ENCODE data around the gene DCBLD2. TPM values are rescaled to one million over a fixed set of nuclear protein-coding genes. Genes with fewer than 3 reads are reported as not detected.

DCBLD2 gene
- total and polyA plus RNA-seq, 2 of the 13 experiments (the other 11 are each of a cell fraction or from before 2014, with no cell fraction given), result 43.8 to 56.9 TPM

- FAIRE-seq (no peak), DNase-seq (ENCODE audit: low spot score) (no peak), ATAC-seq (no peak)
- in situ Hi-C loops (cut with HindIII; ENCODE audit: extremely low pct_ligation_motif_present, low pct_unique_long_range_greater_than_20kb) (no loop called here), intact Hi-C loops (cut with micrococcal nuclease; ENCODE audit: unreplicated experiment) (loop anchor here (5.0 kb wide), 3 partner anchors 75 to 310 kb away; partner anchors contain the start of gene CPOX)
- peak overlapping the region; percentile 77 to 87 (median 81) for H3K4me3 ChIP-seq (replicated peaks in 1 of 3; ENCODE audit: insufficient read depth in 1 of 3, low read depth in 2 of 3, low read length in 3 of 3)
- no peaks in the 10 kb centered on the region for H3K36me3 ChIP-seq (replicated peaks in 1 of 2; ENCODE audit: control insufficient read depth in 1 of 2, insufficient read depth in 2 of 2, low read length in 2 of 2)
- H3K27me3 ChIP-seq (ENCODE audit: control insufficient read depth in 1 of 2, insufficient read depth in 2 of 2, low read length in 2 of 2), result no peaks in the 10 kb centered on the region; a peak in 1 of 5 replicates
- POLR2A ChIA-PET, result interaction anchor here (1.1 to 1.6 kb wide), 9 partner anchors 8 to 379 kb away, joined by 3 to 12 read pairs (median 7); partner anchors contain the start of genes CLDND1 and CPOX
- H3K9ac ChIP-seq (ENCODE audit: insufficient read depth, low read depth, low read length), result peak overlapping the region; percentile 77
- TSS peak; percentile 92 for BruUV-seq (replicated peaks)
- peaks cover 32% of the 10 kb centered on the region for H3K4me1 ChIP-seq (ENCODE audit: insufficient read depth, low read length)
- no peaks in the 10 kb centered on the region for H4K20me1 ChIP-seq (ENCODE audit: insufficient read depth, low read length)
- peak overlapping the region; percentile 80 for H3K27ac ChIP-seq (ENCODE audit: extremely low read length, insufficient read depth, low read length)
- H2AFZ ChIP-seq (ENCODE audit: low read length), result peak overlapping the region; percentile 75
- WGBS (ENCODE audit: low lambda C conversion rate), result 35% methylated on average over 4 of the region's 4 CpGs
- H3K4me2 ChIP-seq (ENCODE audit: low read depth, low read length), result peak overlapping the region; percentile 73
- peaks cover 26% of the 10 kb centered on the region for H3K79me2 ChIP-seq (ENCODE audit: insufficient read depth, low read length)
- H3K9me3 ChIP-seq (ENCODE audit: low read length), result no peaks in the 10 kb centered on the region
- CTCF ChIA-PET (ENCODE audit: low intra/inter-chr PET ratio, low total read pairs), result no interaction called here
- 0 out of 2 replicates have a peak, but pooled peaks have one; percentile 2 for TF ChIP-seq ZSCAN5A (CRISPR knock-in tag; IDR thresholded peaks at IDR 0.05; ENCODE audit: borderline replicate concordance)
- TF ChIP-seq ZMAT3 (CRISPR knock-in tag; conservative IDR thresholded peaks at IDR 0.05), result 0 out of 2 replicates have a peak, but pooled peaks have one; percentile 4
- TF ChIP-seq E2F2 (CRISPR knock-in tag; IDR thresholded peaks at IDR 0.05; ENCODE audit: borderline replicate concordance), result no peak
- TF ChIP-seq ZNF552 (CRISPR knock-in tag; IDR thresholded peaks at IDR 0.05; ENCODE audit: borderline replicate concordance), result no peak
- no peak for TF ChIP-seq KDM5A (IDR thresholded peaks at IDR 0.05; ENCODE audit: borderline replicate concordance, low read length)
- TF ChIP-seq RAD51 (IDR thresholded peaks at IDR 0.05; ENCODE audit: borderline replicate concordance), result no peak
- TF ChIP-seq MAX (IDR thresholded peaks at IDR 0.05), result no peak
- no peak for TF ChIP-seq RFX5 (IDR thresholded peaks at IDR 0.05; ENCODE audit: low read depth, low read length)
- TF ChIP-seq CHD2 (IDR thresholded peaks at IDR 0.05; ENCODE audit: low read depth, low read length), result no peak
- no peak for TF ChIP-seq KLF13 (CRISPR knock-in tag; IDR thresholded peaks at IDR 0.05)
- no peak for TF ChIP-seq TFDP2 (CRISPR knock-in tag; IDR thresholded peaks at IDR 0.05)
- no peak for TF ChIP-seq ZNF225 (CRISPR knock-in tag; IDR thresholded peaks at IDR 0.05)
- TF ChIP-seq RARA (CRISPR knock-in tag; IDR thresholded peaks at IDR 0.05), result no peak
- TF ChIP-seq ZNF136 (CRISPR knock-in tag; IDR thresholded peaks at IDR 0.05; ENCODE audit: low read depth), result 0 out of 2 replicates have a peak, but pooled peaks have one; percentile 3
- peak; percentile 43; the same call in 1 of the 2 replicates for TF ChIP-seq GFI1 (CRISPR knock-in tag; IDR thresholded peaks at IDR 0.05; ENCODE audit: borderline replicate concordance)
- TF ChIP-seq TRAFD1 (CRISPR knock-in tag; IDR thresholded peaks at IDR 0.05; ENCODE audit: borderline replicate concordance), result no peak
- no peak for TF ChIP-seq FOXP4 (CRISPR knock-in tag; IDR thresholded peaks at IDR 0.05)
Measured at GRCh38 chr3:98902351-98902740, 851 bp upstream of the DCBLD2 start.

Data from HepG2 (cell line).